NB4 (cell line): ENCODE results near the gene NR2F1-AS1.

Source experiments
- DNase-seq: peaks from one replicate; pipeline ENCODE4 v3.0.0; 2010; ENCODE audit warnings: low read depth
- H3K4me3 ChIP-seq: one replicate; pipeline ENCODE4 v1.5.1; 2011; ENCODE audit warnings: mild to moderate bottlenecking, low read depth, low read length, moderate library complexity
- MYC ChIP-seq: IDR thresholded peaks from 2 replicates; pipeline ENCODE4 v1.6.1; 2011; ENCODE audit warnings: low read depth, low read length
- POLR2A ChIP-seq: IDR thresholded peaks from 2 replicates; pipeline ENCODE4 v1.6.1; 2011; ENCODE audit warnings: mild to moderate bottlenecking; ENCODE audit not compliant: insufficient read length; ENCODE audit errors: extremely low read depth
- TF ChIP-seq, protein P1 (sequence below): IDR thresholded peaks from 2 replicates; pipeline ENCODE4 v1.6.1; 2011; ENCODE audit warnings: low read depth, low read length
- TF ChIP-seq, protein P2 (sequence below): IDR thresholded peaks from one replicate; pipeline ENCODE4 v1.5.1; 2012; ENCODE audit warnings: low read depth, low read length

NR2F1-AS1 gene

GRCh38 chr5:93576994-93577853 lies 3.8 kb downstream of the NR2F1-AS1 start:
- TF ChIP-seq MYC = peak; percentile 90
- no peak for TF ChIP-seq POLR2A
- TF ChIP-seq, protein P1, sequence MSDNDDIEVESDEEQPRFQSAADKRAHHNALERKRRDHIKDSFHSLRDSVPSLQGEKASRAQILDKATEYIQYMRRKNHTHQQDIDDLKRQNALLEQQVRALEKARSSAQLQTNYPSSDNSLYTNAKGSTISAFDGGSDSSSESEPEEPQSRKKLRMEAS = peak; percentile 97
- H3K4me3 ChIP-seq = no peak overlapping the region
- DNase-seq = peak; percentile 73

- no peak for DNase-seq
- TF ChIP-seq, protein P1 = no peak
- TF ChIP-seq POLR2A = no peak
- TF ChIP-seq MYC = no peak
- H3K4me3 ChIP-seq = no peak overlapping the region
Observed at GRCh38 chr5:93575461-93576414, 5.3 kb downstream of the NR2F1-AS1 start.

- H3K4me3 ChIP-seq = no peak overlapping the region
- no peak for DNase-seq
- no peak for TF ChIP-seq MYC
- TF ChIP-seq, protein P1 = no peak
- no peak for TF ChIP-seq POLR2A
- TF ChIP-seq, protein P2, sequence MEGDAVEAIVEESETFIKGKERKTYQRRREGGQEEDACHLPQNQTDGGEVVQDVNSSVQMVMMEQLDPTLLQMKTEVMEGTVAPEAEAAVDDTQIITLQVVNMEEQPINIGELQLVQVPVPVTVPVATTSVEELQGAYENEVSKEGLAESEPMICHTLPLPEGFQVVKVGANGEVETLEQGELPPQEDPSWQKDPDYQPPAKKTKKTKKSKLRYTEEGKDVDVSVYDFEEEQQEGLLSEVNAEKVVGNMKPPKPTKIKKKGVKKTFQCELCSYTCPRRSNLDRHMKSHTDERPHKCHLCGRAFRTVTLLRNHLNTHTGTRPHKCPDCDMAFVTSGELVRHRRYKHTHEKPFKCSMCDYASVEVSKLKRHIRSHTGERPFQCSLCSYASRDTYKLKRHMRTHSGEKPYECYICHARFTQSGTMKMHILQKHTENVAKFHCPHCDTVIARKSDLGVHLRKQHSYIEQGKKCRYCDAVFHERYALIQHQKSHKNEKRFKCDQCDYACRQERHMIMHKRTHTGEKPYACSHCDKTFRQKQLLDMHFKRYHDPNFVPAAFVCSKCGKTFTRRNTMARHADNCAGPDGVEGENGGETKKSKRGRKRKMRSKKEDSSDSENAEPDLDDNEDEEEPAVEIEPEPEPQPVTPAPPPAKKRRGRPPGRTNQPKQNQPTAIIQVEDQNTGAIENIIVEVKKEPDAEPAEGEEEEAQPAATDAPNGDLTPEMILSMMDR = no peak
Observed at GRCh38 chr5:93574491-93575305, 6.3 kb downstream of the NR2F1-AS1 start.

- TF ChIP-seq, protein P2 = no peak
- TF ChIP-seq, protein P1 = no peak
- TF ChIP-seq POLR2A (no peak), MYC (no peak)
- DNase-seq = no peak
- H3K4me3 ChIP-seq = no peak overlapping the region
Observed at GRCh38 chr5:93573354-93574351, 7.4 kb downstream of the NR2F1-AS1 start.

DNA sequence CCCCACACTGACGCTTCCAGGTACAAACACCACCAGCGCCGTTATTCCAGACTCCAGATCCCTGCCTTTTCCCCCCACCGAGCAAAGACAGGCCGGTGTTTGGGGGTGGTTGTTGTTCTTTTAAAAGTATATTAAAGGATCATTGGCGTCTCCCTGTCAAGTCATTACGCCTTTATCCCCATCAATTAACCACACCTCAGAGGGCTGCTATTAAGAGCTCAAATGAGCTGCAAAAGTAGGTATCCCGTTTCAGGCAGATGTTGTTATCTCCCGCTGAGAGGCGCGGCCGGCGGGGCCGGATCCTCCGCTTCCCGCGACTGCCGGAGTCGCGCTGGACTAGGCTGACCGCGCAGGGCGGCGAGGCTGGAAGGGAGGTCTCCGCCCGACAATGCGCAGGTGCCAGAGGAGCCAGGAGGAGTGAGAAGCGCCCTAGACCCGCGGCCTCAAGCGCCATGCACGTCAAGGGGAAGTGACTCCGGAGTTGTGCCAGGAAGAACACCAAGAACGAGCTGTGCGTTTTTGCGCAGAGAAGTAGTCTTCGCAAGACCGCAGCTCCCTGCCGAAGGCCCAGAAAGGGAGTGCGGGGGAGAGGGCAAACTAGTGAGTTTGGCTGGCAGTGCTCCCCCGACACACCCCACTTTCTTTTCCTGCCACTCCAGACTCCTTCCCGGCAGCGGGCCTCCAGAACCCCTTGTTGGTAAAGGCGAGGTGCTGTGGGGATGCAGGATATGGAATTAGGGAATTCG lies 8.2 kb downstream of the NR2F1-AS1 start:
- no peak overlapping the region for H3K4me3 ChIP-seq
- TF ChIP-seq MYC (no peak), POLR2A (no peak)
- TF ChIP-seq, protein P1 = no peak
- TF ChIP-seq, protein P2 = no peak
- DNase-seq = peak; percentile 37
